ENCODE measurements around the gene FBXO42.

The FBXO42 gene

DNA sequence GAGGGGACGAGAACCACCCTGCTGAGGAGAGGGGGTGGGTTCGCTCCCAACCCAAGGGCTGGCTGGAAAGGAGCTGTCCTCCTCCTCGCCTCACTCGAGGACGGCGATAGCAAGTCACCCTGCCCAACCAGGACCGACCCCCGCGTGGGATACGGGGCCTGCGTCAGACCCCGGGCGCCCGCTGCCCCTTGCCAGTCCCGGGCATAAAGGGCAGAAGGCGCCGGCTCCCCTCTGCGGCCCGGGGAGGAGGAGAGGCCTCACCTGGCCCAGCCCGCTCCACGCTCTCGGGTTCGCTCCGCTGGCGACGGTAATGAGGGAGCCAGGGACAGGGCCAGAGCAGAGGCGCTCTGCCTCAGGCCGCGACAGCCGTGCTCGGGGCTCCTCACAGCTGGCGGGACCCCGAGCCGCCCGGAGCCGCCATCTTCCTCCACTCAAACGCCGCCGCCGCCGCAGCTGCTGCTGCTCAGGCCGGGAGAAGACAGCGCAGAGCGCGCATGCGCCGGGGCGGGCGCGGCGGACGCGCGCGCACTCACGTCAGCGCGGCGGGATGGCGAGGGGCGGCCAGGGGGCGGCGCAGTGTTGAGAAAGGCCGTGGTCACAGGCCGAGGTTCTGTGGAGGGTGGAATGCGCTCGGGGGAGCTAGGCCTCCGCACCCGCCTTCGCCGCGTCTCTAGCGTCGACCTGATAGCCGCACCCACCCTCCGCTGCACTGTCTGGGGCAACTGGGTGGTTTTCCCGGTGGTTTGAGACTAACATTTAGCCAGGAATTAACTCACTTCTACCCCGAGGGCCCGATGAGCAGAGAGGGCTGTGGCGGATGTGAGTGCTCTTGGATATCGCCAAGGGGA is at the start of gene FBXO42:
FBXO42 (minus strand) TSS at position 487 of the 848 bp plus-strand sequence. CDS start 37,062 bp downstream, outside the sequence.
- DNase-seq, result peak; percentile 92 to 96 (median 95)

DNA sequence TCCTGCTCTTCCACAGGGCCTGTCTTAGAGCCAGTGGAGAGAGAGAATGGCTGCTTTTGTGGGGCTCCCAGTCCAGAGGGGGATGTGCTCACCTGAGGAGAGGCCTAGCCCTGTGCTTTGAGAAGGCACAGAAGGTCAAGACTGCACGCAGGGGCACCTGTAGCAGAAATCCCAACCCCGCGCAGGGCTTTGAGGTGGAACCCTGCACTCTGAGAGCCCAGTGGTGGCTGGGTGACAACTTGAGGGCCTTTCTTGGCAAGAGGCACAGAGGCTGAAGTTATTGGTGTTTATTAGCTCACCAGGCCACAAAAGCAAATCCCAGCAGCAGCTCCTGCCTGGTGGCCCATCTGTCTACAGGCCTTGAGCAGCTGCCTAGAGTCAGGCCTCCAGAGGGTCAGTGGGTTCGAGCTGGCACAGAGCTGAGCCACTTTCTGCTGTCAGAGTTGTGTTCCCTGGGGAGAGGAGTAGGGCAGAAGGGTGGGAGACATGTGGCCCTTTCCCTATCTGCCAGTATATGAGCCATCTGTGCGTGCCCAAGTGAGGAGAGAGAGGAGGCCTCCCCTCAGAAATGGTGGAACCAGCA is 46.2 kb upstream of the FBXO42 start:
- no peak for DNase-seq

DNA sequence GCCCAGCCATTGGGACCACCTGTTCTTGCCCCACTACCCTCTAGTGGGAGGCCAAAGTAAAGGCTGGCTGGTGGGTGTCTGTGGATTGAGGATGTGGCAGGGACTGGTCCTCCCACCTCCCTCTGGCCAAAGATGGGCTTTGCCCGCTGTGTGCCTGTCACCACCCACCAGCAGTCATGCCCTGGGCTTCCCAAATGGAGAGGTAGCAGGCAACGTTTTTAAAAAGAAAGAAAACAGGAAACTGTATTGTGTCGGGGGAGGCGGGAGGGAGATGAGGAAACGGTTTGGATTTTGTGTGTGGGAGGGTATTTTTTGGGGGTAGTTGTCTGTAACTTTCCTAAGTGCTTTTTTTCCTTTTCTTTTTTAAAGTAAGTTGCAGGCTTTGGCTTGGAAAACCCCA is 44.8 kb upstream of the FBXO42 start:
- DNase-seq, result no peak

DNA sequence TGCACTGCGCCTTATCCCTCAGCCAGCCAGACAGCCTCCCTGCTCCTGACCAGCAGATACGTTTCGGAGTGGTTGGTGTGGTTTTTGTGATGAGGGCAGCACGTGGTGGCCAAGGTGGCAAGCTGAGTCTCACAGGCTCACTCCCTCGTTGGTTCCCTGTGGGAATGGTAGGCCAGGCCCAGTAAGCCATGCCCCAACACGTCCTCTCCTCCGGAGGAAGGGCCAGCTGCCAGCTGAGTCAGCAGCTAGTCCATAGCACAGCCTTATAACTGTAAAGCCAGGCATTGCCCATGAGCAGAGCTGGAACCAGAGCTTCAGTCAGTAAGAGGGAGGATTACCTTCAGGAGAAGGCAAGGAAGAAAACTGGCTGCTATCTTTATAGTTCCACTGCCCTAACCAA is 44.3 kb upstream of the FBXO42 start:
- no peak for DNase-seq

DNA sequence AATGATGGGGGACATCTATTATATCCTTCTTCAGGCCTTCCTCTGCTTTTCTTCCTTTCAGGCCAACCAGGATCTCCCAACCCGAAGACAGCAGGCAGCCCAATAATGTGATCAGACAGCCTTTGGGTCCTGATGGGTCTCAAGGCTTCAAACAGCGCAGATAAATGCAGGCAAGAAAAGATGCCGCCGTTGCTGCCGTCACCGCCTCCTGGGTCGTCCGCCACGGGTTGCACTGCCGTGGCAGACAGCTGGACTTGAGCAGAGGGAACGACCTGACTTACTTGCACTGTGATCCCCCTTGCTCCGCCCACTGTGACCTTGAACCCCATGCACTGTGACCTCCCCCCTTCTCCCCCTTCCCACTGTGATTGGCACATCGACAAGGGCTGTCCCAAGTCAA is 42.7 kb upstream of the FBXO42 start:
- no peak for DNase-seq

DNA sequence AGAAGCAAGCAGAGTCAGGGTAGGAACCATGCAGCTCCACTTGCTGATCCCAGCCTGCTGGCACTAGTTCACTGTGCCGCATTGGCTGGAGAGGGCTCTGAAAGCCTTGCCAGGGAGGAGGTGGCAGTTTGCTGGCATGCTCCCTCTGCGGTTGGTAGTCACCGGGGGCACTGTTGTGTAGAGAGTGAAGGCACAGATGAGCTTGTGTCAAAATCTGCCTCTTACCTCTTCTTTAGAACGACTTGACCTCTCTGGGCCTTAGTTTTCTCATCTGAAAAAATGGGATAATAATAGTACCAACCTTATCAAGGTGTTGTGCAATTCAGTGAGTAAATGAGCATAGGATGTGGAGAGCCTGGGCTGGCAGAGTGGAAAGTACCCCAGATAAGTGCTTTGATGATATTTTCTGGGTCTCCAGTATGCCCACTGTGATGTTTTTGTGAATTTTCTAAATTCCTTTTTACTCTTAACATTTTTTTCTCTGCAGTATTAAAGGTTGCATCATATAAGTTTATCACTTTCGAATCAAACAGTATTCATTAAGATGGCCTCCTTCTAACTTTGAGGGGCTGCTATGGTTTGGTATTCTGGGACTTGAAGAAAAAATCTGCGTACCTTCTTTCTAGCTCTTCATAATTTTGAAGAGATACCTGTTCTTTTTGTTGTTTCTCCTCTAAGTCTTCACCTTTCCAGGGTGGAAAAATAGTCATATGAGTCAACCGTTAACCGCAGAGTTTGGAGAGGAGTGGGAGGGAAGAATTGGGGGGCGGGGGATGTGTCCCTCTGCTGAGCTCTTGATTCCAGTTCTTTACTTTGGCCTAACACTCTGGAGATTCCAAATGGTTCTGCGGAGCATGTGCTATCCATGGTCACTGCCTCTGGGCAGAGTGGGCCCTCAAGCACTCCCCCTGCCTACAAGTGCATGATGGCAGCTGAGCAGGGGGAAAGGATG is 41.6 kb upstream of the FBXO42 start:
- DNase-seq, result no peak

DNA sequence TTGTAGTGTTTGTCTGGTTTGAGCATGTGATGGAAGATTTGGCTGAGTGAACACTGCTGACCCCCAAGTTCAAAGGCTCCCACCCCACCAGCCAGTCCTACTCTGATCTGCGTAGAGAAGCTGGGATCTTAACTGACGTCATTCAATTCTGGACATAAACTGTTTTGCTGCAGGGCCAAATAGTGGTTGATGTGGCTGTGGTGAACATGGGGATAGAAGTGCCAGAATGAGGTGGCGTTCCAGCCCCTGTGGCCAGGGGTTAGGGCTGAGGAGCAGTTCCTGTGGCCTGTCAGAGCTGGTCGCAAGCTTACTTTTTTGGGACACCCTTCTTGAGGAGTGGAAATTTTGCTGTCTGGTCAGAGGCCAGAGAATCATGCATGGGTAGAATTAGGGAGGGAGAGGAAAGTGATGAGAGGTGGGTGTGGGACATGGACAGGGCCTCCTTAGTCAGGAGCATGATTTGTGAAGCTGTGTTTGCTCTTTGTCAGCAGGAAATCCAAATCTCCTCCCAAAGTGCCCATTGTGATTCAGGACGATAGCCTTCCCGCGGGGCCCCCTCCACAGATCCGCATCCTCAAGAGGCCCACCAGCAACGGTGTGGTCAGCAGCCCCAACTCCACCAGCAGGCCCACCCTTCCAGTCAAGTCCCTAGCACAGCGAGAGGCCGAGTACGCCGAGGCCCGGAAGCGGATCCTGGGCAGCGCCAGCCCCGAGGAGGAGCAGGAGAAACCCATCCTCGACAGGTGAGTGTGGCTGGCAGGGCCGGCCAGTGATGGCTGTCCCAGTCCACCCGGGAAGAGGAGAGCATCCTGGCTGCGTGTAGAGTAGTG is 40.7 kb upstream of the FBXO42 start:
- no peak for DNase-seq

DNA sequence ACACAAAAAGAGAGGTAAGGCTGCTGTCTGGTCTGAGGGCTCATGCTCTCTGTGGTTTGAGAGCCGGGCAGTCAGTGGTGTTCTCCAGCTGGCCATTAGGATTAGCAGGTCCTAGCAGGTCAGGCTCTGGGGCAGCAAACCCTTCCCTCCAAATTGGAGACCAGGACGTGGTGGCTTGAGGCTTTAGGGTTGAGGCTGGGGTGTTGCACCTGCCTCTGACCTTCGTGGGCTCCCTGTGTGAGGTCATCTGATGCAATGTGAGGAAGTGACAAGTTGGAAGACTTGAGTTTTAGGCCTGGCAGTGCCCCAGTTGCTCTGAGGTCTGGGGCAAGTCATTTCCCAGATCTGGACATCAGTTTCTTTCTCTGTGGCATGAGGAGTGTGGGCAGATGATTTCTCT is 39.1 kb upstream of the FBXO42 start:
- DNase-seq, result no peak

DNA sequence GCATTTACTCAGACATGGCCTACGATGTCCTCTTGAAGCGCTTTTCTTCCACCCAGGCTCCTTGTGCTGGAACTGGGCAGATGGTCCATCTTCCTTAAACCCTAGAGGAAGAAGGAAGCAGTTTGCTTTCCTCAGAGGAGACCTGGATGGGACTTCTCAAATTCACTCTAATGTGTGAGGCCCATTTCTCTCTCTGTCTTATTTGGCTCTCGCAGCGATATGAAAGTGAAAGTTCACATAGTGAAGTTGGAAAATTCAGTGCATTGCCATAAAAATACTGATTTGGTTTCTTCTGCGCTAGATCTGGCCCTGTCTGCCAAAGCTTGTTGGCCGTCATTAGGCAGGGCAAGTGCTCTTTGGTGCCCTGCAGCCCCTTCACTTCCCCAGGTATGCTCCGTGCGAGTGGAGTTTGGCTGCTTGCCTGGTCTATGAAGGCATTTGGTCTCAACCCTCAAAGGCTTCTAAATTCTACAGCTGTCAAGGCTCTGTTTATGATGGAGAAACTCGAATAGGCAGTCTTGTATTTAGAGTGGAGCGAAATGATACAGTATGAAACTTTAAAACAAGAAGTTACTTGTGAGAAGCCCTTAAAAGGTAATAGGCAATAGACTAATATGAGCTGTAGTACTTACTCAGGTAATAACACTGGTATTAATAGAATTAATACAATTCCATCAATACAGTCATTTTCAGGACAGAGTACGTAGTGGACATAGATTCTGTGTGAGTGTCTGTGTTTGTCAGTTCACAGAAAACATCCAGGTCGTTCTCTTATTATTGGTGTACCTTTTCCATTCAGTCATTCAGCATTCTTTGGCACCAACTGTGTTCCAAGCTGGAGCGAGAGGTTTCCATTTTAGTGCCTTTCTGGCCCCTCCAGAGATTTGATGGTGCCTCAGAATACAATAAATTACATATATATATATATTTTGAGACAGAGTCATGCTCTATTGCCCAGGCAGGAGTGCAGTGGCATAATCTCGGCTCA is 35.2 kb upstream of the FBXO42 start:
- no peak for DNase-seq

DNA sequence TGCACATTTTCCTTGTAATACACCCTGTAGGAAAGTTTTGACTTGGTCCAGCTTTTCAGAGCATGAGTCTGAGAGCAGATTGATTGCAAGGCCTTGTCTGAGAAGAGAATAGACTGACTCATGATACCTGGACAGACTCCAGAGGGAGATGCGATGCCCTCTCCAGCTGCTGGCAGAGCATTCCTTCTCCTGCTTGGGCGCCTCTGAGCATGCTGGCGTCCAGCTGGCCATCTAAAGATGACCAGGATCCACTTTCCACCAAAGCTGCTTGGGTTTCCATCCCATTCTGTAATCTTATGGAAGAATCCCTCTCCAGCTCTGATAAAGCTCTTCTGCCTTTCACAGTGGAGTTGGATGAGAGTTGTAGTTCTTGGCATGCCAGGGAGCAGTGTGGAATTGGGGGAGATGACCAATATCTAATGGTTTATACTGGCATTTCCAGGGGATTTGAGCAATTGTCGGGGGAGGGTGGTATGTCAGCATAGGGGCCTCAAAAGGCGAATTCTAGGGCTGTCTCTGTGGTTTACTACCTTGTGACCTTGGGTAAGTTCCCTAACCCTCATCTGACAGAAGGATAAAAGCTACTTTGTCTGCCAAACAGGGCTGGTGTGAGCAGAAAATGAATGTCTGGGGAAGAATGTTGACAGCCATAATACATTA is 34.3 kb upstream of the FBXO42 start:
- no peak for DNase-seq

DNA sequence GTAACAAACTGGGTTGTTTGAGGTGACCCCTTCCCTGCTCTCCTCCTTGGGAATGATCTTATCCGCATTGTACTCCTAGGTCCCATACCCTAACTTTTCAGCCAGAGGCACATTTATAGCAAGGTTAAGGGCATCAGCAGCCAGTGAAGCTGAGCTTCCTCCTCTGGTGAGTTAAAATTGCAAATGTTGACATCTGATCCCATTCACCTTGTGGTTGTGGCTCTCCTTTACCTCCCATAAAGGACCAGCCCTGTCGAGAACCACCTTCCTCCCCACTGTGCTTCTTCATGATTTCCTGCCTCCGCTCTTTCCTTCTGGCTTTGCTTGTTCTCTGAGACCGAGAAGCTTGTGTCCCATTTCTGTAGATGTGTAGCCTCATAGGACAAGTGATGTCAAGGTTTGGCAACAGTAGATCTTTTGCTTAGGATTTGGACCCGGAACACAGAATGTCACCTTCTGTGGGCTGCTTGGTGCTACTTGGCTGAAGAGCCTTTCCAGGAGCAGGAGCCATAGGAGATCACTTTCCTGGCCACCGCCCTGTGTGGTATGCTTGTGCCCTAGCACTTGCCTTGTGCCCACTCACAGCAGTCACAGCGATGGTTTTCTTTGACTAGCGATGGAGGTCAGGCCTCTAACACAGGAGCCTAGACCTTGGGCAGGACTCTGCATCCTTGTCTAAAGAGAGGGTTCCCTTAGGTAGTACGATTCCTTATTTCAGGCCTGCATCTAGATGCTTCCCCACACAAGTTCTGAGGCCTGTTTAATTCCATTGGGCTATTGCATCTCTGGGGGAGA is 33.6 kb upstream of the FBXO42 start:
- DNase-seq, result no peak

DNA sequence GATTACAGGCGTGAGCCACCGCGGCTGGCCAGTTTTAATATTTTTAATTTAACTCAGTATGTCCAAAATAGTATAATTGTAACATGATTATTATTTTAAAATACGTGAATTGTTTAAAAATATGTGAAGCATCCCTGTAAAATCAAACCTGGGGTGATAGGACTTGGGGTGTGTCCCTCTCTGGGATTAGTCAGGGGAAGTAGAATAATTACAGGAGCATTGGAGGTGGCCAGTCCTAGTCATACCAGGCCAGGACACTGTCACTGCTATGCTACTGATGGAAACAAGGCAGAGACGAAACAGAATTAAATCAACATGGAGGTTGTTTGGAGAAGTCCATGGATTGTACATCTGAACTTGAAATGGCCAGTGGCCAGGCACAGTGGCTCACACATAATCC is 31.6 kb upstream of the FBXO42 start:
- DNase-seq, result no peak

DNA sequence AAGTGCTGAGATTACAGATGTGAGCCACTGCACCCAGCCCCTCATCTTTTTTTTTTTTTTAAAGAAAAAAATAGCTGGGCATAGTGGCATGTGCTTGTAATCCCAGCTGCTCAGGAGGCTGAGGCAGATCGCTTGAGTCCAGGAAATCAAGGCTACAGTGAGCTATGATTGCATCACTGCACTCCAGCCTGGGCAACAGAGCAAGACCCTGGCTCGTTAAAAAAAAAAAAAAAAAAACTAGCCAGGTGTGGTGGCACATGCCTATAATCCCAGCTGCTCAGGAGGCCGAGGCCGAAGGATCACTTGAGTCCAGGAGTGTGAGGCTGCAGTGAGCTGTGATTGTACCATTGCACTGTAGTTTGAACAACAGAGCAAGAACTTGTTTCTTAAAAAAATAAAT is 28.6 kb upstream of the FBXO42 start:
- no peak for DNase-seq

DNA sequence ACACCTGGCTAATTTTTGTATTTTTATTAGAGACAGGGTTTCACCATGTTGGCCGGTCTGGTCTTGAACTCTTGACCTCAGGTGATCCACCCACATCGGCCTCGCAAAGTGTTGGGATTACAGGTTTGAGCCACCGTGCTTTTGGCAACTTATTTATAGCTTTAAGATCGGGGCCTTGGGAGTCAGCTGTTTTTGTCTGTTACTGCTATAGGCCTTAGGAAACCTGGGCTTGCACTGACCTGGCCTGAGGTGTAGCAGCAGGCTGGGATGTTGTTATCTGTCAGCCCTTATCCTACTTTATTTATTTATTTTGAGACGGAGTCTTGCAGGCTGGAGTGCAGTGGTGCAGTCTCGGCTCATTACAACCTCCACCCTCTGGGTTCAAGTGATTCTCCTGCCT is 26.2 kb upstream of the FBXO42 start:
- no peak for DNase-seq

DNA sequence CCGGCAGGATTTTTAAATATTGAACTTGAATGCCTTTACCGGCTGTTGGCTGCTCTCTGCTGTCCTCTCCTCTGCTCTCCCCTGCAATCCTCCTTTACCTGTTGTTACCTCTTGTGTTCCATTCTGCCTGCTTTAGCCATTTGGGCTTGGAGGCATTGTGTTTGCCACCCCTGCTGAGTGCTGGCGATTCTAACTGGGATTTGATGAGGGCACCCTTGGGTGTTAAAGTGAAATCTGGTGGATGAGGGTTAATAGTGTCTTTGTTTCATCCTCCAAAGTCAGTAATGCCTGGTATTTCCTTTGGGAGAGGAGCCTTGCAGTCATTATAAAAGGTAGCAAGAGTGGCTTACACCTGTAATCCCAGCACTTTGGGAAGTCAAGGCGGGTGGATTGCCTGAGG is 24.7 kb upstream of the FBXO42 start:
- DNase-seq, result peak in 1 of 3 experiments; percentile 15

DNA sequence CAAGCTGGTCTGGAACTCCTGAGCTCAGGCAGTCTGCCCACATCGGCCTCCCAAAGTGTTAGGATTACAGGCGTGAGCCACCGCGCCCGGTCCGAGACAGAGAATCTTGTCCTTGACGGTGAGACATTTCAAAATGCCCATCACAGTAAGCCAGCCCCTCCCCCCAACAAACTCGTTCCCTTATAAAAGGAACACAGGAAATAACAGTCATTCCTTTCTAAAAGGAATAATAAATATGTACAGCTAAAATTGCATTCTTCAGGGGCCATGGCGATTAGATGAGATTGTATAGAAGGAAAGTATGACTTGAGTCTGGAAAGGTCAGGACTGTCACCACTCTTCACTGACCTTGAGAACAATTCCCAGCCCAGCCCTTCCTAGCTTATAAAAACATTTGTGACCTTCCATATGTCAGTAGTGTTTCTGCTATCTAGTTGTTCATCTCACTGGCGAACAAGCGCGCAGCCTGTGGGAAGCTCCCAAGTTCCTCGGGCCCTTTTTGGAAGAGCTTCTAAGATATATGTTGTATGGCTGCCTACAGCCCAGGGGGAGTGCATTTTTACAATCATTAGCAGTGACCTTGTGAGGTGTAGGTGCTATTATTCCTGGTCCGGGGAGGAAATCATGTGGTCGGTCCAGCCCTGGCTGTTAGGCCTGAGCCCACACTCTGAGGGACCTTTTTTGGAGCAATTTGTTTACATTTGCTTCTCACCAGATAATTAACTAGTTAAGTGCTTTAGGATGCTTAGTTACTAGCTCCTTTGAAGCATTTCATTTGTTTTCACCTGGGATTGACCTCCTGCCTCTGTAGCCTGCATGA is 23.5 kb upstream of the FBXO42 start:
- peak in 2 of 3 experiments; percentile 9 to 56 for DNase-seq

DNA sequence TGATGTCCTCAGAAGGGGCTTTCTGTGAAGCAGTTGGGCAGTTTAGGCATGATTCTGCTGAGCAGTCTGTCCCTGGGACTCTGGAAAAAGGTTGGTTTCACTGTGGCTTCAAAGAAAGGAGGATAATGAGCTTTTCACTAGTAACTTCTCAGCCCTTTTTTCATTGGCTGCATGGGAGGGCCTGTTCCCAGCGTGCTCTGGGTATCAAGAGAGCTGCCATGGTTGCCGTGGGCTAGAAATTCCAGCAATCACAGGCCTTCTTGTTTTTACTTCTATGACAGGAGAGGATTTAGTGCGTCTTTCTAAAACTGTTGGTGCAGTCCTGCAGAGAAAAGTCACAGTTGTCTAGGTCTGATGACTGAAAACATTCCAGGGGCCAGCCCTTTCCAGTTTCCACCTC is 22.0 kb upstream of the FBXO42 start:
- DNase-seq, result no peak

DNA sequence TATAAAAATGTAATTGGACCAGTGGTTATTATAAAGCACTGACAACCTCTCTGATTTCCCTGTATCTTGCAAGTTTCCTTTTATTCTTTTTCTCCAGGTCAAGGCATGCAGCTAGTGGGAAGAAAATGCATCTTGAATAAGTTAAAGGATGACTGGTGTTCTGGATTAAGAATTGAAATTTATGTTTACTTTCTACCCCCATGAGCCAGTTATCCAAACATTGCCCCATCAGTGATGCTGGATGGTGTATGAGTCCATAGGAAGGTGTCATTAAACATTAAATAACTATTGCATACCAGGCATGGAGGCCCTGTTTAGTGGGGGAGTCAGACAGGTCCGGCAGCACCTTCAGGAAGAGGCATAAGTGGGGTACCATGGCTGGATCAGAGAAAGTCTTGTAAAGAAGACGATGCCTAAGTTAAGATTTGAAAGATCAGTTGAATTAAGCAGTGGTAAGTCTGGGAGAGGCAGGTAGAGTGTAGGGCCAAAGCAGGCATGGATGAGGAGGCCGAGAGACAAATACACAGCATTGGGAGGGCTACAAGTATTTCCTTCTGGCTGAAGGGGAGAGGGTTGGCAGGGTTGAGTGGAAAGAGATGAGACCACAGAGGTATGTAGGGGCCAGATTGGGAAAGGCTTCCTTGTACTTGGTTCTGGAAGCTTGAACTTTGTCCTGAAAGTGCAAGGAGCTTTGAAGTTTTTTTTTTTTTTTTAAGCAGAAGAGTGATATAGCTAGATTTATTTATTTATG is 20.4 kb upstream of the FBXO42 start:
- DNase-seq, result no peak

Measured in NCI-H1417 (cell line).